ENCODE results near the gene KRTAP10-10.
"Not testable (repeated sequence)": the region's sequence is repeated elsewhere in the genome, so short reads cannot be mapped to it uniquely, and the experiment has no call there.

The KRTAP10-10 gene

DNA sequence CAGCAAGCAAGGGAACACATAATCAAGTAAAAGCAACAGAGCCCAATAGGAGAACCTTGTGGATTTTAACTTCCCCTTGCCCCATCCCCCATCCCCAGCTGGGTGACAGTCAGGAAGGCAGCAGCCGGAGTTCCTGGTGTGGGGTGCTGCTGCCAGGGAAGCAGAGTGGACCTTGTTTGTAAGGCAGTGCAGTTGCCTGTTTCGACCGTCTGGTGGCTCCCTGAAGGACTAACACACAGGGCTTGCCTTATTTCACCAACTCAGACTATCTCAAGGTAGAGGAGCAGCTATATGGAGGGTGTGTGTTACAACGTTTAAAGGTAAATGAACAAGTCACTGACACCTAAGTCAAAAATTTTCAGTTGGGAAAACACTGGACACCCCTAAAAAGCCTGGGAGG lies 18.7 kb upstream of the KRTAP10-10 start:
- TF ChIP-seq YY1 (IDR thresholded peaks at IDR 0.05; ENCODE audit: insufficient read depth, insufficient read length) (no peak), SUZ12 (IDR thresholded peaks at IDR 0.05; ENCODE audit: extremely low read depth, insufficient read depth, insufficient read length) (no peak), ZNF274 (IDR thresholded peaks at IDR 0.05; ENCODE audit: low read depth, low read length) (no peak)
- H3K4me1 ChIP-seq (ENCODE audit: insufficient read depth, insufficient read length): peaks cover 11% of the 10 kb centered on the region

DNA sequence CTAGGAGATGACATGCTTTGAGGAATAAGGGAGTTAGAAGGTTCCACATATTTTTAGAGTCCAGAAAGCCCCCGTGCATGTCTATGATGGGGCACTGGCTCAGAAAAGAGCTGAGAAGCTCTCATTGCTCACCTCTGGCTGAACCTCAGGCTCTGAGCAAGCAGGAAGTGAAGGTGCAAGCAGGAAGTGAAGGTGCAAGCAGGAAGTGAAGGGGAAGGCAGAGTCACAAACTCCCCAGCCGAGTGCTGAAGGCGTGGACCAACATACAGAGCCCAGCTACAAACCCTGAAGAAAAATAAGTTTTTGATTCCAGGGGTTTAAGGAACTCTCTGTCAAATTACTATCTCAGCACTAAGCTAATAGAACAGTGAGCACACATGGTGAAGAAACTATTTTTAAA lies 18.2 kb upstream of the KRTAP10-10 start:
- H3K27me3 ChIP-seq (ENCODE audit: insufficient read depth, insufficient read length): no peaks in the 10 kb centered on the region
- peaks cover 44% of the 10 kb centered on the region for H3K9me3 ChIP-seq (ENCODE audit: insufficient read depth, low read length)
- H3K4me1 ChIP-seq (ENCODE audit: insufficient read depth, insufficient read length): peaks cover 11% of the 10 kb centered on the region
- no peak for DNase-seq (ENCODE audit: low read depth, low spot score)
- H3K36me3 ChIP-seq (ENCODE audit: insufficient read depth, insufficient read length, low read length): no peaks in the 10 kb centered on the region
- no peak for TF ChIP-seq SUZ12 (IDR thresholded peaks at IDR 0.05; ENCODE audit: extremely low read depth, insufficient read depth, insufficient read length)
- no peak for TF ChIP-seq YY1 (IDR thresholded peaks at IDR 0.05; ENCODE audit: insufficient read depth, insufficient read length)
- no peak for TF ChIP-seq ZNF274 (IDR thresholded peaks at IDR 0.05; ENCODE audit: low read depth, low read length)
- no peak overlapping the region for H3K9ac ChIP-seq (ENCODE audit: insufficient read length, low read depth)
- no peak overlapping the region for H3K4me3 ChIP-seq (ENCODE audit: insufficient read length, low read depth)

More for the DNA sequence above, 18.7 kb upstream of the KRTAP10-10 start:
- Histone ChIP-seq H3K4me3 (ENCODE audit: insufficient read length, low read depth) (no peak overlapping the region), H3K36me3 (ENCODE audit: insufficient read depth, insufficient read length, low read length) (no peaks in the 10 kb centered on the region), H3K9ac (ENCODE audit: insufficient read length, low read depth) (no peak overlapping the region), H3K9me3 (ENCODE audit: insufficient read depth, low read length) (peaks cover 40% of the 10 kb centered on the region), H3K27me3 (ENCODE audit: insufficient read depth, insufficient read length) (no peaks in the 10 kb centered on the region)
- DNase-seq (ENCODE audit: low read depth, low spot score): no peak

DNA sequence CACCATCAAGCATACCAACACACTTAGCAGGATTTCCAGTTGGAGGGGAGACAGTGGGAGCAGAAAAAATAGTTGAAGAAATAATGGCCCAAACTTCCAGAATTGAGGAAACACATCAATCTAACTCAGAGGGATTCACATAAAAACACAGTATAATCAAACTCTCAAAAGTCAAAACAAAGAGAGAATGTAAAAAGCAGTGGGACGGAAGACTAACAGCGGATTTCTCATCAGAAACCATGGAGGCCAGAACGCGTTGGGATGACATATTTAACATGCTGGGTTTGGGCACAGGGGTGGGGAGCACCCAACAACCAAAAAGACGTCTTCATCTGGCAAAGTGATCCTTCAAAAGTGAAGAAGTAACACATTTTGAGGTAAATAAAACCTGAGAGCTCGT lies 17.3 kb upstream of the KRTAP10-10 start:
- Histone ChIP-seq H3K4me1 (ENCODE audit: insufficient read depth, insufficient read length) (peaks cover 11% of the 10 kb centered on the region), H3K9me3 (ENCODE audit: insufficient read depth, low read length) (peaks cover 54% of the 10 kb centered on the region), H3K27me3 (ENCODE audit: insufficient read depth, insufficient read length) (no peaks in the 10 kb centered on the region), H3K36me3 (ENCODE audit: insufficient read depth, insufficient read length, low read length) (no peaks in the 10 kb centered on the region), H3K4me3 (ENCODE audit: insufficient read length, low read depth) (no peak overlapping the region), H3K9ac (ENCODE audit: insufficient read length, low read depth) (no peak overlapping the region)
- no peak for DNase-seq (ENCODE audit: low read depth, low spot score)
- no peak for TF ChIP-seq ZNF274 (IDR thresholded peaks at IDR 0.05; ENCODE audit: low read depth, low read length)
- no peak for TF ChIP-seq SUZ12 (IDR thresholded peaks at IDR 0.05; ENCODE audit: extremely low read depth, insufficient read depth, insufficient read length)
- TF ChIP-seq YY1 (IDR thresholded peaks at IDR 0.05; ENCODE audit: insufficient read depth, insufficient read length): no peak

DNA sequence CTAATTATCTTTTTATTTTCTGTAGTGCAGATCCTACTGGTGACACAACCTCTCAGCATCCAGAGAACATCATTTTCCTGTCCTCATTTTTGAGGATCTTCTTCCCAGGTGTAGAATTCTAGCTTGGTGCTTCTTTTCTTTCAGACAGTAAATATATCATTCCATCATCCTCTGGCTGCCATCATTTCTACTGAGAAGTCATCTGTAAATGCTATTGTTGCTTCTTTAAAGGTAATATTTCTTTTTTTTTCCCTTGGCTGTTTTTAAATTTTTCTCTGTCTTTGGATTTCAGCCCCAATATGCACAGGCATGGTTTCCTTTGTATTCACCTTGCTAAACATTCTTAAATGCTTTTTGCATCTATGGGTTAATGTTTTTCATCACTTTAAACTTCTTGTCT lies 13.6 kb upstream of the KRTAP10-10 start:
- Histone ChIP-seq H3K36me3 (ENCODE audit: insufficient read depth, insufficient read length, low read length) (no peaks in the 10 kb centered on the region), H3K9ac (ENCODE audit: insufficient read length, low read depth) (no peak overlapping the region), H3K4me1 (ENCODE audit: insufficient read depth, insufficient read length) (peaks cover 7% of the 10 kb centered on the region), H3K9me3 (ENCODE audit: insufficient read depth, low read length) (peaks cover 63% of the 10 kb centered on the region), H3K27me3 (ENCODE audit: insufficient read depth, insufficient read length) (no peaks in the 10 kb centered on the region), H3K4me3 (ENCODE audit: insufficient read length, low read depth) (no peak overlapping the region)
- no peak for DNase-seq (ENCODE audit: low read depth, low spot score)
- no peak for TF ChIP-seq ZNF274 (IDR thresholded peaks at IDR 0.05; ENCODE audit: low read depth, low read length)
- no peak for TF ChIP-seq SUZ12 (IDR thresholded peaks at IDR 0.05; ENCODE audit: extremely low read depth, insufficient read depth, insufficient read length)
- TF ChIP-seq YY1 (IDR thresholded peaks at IDR 0.05; ENCODE audit: insufficient read depth, insufficient read length): no peak

DNA sequence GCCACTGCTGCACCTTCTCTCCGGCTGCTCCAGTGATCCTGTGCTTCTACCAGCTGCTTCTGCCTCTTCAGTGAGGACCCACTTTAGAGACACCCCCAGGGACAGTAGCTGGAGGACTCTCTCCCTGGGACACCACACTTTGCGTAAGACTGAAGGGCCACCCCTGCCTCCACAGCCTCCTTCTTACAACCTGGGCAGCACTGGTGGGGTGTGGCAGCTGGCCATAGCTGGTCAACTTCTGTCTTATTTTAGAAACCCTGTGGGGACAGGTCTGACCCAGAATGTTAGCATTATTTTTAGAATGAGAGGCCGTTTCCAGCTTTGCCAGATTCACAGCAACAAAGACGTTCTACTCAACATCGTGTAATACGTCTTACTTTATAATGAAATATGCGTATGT lies 11.4 kb upstream of the KRTAP10-10 start:
- H3K9me3 ChIP-seq (ENCODE audit: insufficient read depth, low read length): peaks cover 44% of the 10 kb centered on the region
- no peak for DNase-seq (ENCODE audit: low read depth, low spot score)
- TF ChIP-seq YY1 (IDR thresholded peaks at IDR 0.05; ENCODE audit: insufficient read depth, insufficient read length) (no peak), ZNF274 (IDR thresholded peaks at IDR 0.05; ENCODE audit: low read depth, low read length) (no peak), SUZ12 (IDR thresholded peaks at IDR 0.05; ENCODE audit: extremely low read depth, insufficient read depth, insufficient read length) (no peak)

DNA sequence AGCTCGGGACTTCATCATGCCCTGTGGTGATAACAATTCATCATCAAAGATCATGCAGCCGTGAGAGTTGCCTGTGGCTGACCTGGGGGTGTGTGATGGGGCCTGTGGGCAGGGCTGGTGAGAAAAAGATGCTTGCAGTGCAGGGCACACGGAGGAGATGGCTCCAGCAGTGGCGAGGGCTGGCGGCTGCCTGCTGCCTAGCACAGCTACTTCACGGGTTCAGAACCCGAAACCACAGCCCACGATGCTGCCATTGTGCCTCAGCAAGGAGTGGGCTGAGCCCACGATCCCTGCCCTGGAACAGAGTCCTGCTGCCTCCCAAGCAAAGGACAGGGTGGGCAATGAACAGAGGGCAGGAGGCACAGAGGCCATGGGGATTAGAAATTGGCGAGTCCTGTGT lies 10.9 kb upstream of the KRTAP10-10 start:
- peak overlapping the region; percentile 25 for H3K9ac ChIP-seq (ENCODE audit: insufficient read length, low read depth)
- H3K27me3 ChIP-seq (ENCODE audit: insufficient read depth, insufficient read length): no peaks in the 10 kb centered on the region
- H3K36me3 ChIP-seq (ENCODE audit: insufficient read depth, insufficient read length, low read length): no peaks in the 10 kb centered on the region
- TF ChIP-seq YY1 (IDR thresholded peaks at IDR 0.05; ENCODE audit: insufficient read depth, insufficient read length): no peak
- no peak for TF ChIP-seq ZNF274 (IDR thresholded peaks at IDR 0.05; ENCODE audit: low read depth, low read length)
- TF ChIP-seq SUZ12 (IDR thresholded peaks at IDR 0.05; ENCODE audit: extremely low read depth, insufficient read depth, insufficient read length): no peak
- H3K9me3 ChIP-seq (ENCODE audit: insufficient read depth, low read length): peaks cover 42% of the 10 kb centered on the region
- H3K4me1 ChIP-seq (ENCODE audit: insufficient read depth, insufficient read length): peaks cover 12% of the 10 kb centered on the region
- no peak for DNase-seq (ENCODE audit: low read depth, low spot score)
- H3K4me3 ChIP-seq (ENCODE audit: insufficient read length, low read depth): no peak overlapping the region

More for the DNA sequence above, 11.4 kb upstream of the KRTAP10-10 start:
- H3K9ac ChIP-seq (ENCODE audit: insufficient read length, low read depth): no peak overlapping the region
- no peaks in the 10 kb centered on the region for H3K27me3 ChIP-seq (ENCODE audit: insufficient read depth, insufficient read length)
- H3K4me1 ChIP-seq (ENCODE audit: insufficient read depth, insufficient read length): peaks cover 12% of the 10 kb centered on the region
- H3K36me3 ChIP-seq (ENCODE audit: insufficient read depth, insufficient read length, low read length): no peaks in the 10 kb centered on the region
- no peak overlapping the region for H3K4me3 ChIP-seq (ENCODE audit: insufficient read length, low read depth)

DNA sequence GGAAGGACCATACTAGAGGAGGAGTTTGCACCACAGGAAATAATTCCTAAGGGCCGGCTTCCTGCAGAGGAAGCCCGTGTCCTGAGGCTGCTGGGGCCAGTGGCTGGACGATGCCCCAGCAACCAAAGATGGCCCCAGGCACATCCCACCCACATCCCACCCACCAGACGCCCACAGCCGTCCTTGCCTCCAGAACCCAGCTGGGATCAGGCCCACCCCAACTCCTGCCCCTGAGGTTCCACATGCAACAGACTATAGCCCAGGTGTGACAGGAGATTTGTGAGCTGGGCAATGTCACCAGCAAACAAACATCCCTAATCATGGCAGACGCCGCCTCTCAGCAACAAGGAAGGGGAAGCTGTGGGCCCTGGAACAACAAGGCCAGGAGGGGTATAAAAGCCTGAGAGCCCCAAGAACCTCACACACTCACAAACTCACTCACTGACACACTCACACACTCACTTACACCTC lies 10.4 kb upstream of the KRTAP10-10 start, which contains the start of gene KRTAP10-9:
TSS of gene KRTAP10-9 (plus strand) at position 421 of the 471 bp plus-strand sequence. CDS start 79 bp downstream, outside the sequence.
- no peak for DNase-seq (ENCODE audit: low read depth, low spot score)
- no peaks in the 10 kb centered on the region for H3K36me3 ChIP-seq (ENCODE audit: insufficient read depth, insufficient read length, low read length)
- H3K9me3 ChIP-seq (ENCODE audit: insufficient read depth, low read length): peaks cover 42% of the 10 kb centered on the region
- peaks cover 12% of the 10 kb centered on the region for H3K4me1 ChIP-seq (ENCODE audit: insufficient read depth, insufficient read length)
- no peaks in the 10 kb centered on the region for H3K27me3 ChIP-seq (ENCODE audit: insufficient read depth, insufficient read length)
- peak within 1 kb of the TSS; percentile 25 for H3K9ac ChIP-seq (ENCODE audit: insufficient read length, low read depth)
- TF ChIP-seq ZNF274 (IDR thresholded peaks at IDR 0.05; ENCODE audit: low read depth, low read length) (no peak), SUZ12 (IDR thresholded peaks at IDR 0.05; ENCODE audit: extremely low read depth, insufficient read depth, insufficient read length) (no peak), YY1 (IDR thresholded peaks at IDR 0.05; ENCODE audit: insufficient read depth, insufficient read length) (no peak)
- no peak within 1 kb of the TSS for H3K4me3 ChIP-seq (ENCODE audit: insufficient read length, low read depth)

DNA sequence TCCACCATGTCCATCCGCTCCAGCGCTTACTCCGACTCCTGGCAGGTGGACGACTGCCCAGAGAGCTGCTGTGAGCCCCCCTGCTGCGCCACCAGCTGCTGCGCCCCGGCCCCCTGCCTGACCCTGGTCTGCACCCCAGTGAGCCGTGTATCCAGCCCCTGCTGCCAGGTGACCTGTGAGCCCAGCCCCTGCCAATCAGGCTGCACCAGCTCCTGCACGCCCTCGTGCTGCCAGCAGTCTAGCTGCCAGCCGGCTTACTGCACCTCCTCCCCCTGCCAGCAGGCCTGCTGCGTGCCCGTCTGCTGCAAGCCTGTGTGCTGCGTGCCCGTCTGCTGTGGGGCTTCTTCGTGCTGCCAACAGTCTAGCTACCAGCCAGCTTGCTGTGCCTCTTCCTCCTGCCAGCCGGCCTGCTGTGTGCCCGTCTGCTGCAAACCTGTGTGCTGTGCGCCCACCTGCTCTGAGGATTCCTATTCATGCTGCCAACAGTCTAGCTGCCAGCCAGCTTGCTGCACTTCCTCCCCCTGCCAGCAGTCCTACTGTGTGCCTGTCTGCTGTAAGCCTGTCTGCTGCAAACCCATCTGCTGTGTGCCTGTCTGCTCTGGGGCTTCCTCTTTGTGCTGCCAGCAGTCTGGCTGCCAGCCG lies 9.9 kb upstream of the KRTAP10-10 start:
- not testable (repeated sequence) for H3K36me3 ChIP-seq (ENCODE audit: insufficient read depth, insufficient read length, low read length); H3K27me3 ChIP-seq (ENCODE audit: insufficient read depth, insufficient read length); H3K4me3 ChIP-seq (ENCODE audit: insufficient read length, low read depth); H3K9ac ChIP-seq (ENCODE audit: insufficient read length, low read depth); DNase-seq (ENCODE audit: low read depth, low spot score)
- Histone ChIP-seq H3K9me3 (ENCODE audit: insufficient read depth, low read length) (peaks cover 40% of the 10 kb centered on the region), H3K4me1 (ENCODE audit: insufficient read depth, insufficient read length) (peaks cover 12% of the 10 kb centered on the region)

DNA sequence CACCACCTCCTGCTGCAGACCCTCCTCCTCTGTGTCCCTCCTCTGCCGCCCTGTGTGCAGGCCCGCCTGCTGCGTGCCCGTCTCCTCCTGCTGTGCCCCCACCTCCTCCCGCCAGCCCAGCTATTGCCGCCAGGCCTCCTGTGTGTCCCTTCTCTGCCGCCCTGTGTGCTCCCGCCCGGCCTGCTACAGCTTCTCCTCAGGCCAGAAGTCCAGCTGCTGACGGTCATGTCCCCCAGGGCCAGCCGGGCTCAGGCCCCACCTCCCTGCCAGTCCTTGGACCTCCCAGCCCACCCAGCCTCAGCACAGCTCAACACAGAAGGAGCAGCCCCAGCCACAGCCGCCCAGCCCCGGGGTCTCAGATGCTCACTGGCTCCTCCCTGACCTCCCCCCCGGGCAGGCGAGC lies 9.3 kb upstream of the KRTAP10-10 start:
- H3K4me3 ChIP-seq (ENCODE audit: insufficient read length, low read depth): not testable (repeated sequence)
- H3K9me3 ChIP-seq (ENCODE audit: insufficient read depth, low read length): peaks cover 40% of the 10 kb centered on the region

More for the DNA sequence above, 9.3 kb upstream of the KRTAP10-10 start:
- H3K9ac ChIP-seq (ENCODE audit: insufficient read length, low read depth); DNase-seq (ENCODE audit: low read depth, low spot score); H3K27me3 ChIP-seq (ENCODE audit: insufficient read depth, insufficient read length); H3K36me3 ChIP-seq (ENCODE audit: insufficient read depth, insufficient read length, low read length): not testable (repeated sequence)
- peaks cover 12% of the 10 kb centered on the region for H3K4me1 ChIP-seq (ENCODE audit: insufficient read depth, insufficient read length)

All from NT2/D1 (cell line).